HG02571 (cell line): Measurements from ENCODE around the gene PLEKHA8.
"Not testable (repeated sequence)": the region's sequence is repeated elsewhere in the genome, so short reads cannot be mapped to it uniquely, and the experiment has no call there.

ENCODE experiments used
- ATAC-seq: cut with Tn5 transposase; IDR thresholded peaks from one replicate; pipeline ENCODE4 v1.9.1; 2021; ENCODE audit warnings: mild to moderate bottlenecking, moderate library complexity; ENCODE audit not compliant: unreplicated experiment

PLEKHA8 gene

GRCh38 chr7:30098599-30098998 is 70.4 kb downstream of the PLEKHA8 start:
- ATAC-seq = not testable (repeated sequence)

- no peak for ATAC-seq
Measured at GRCh38 chr7:30102281-30102680, 74.1 kb downstream of the PLEKHA8 start.

GRCh38 chr7:30104157-30104556 is 75.9 kb downstream of the PLEKHA8 start:
- ATAC-seq = no peak

GRCh38 chr7:30112103-30112713 is 84.0 kb downstream of the PLEKHA8 start:
- ATAC-seq = no peak

GRCh38 chr7:30113144-30113543 is 84.9 kb downstream of the PLEKHA8 start:
- ATAC-seq = no peak

- no peak for ATAC-seq
Measured at GRCh38 chr7:30114536-30115238, 86.5 kb downstream of the PLEKHA8 start.

GRCh38 chr7:30115709-30116297 is 87.6 kb downstream of the PLEKHA8 start:
- no peak for ATAC-seq

- ATAC-seq = no peak
Measured at GRCh38 chr7:30116771-30117170, 88.6 kb downstream of the PLEKHA8 start.

- ATAC-seq = no peak
Measured at GRCh38 chr7:30117896-30118295, 89.7 kb downstream of the PLEKHA8 start.

- no peak for ATAC-seq
Measured at GRCh38 chr7:30119890-30120577, 91.8 kb downstream of the PLEKHA8 start.

- no peak for ATAC-seq
Measured at GRCh38 chr7:30133736-30134610, 105.8 kb downstream of the PLEKHA8 start.

- ATAC-seq = peak; percentile 86
Measured at GRCh38 chr7:30134611-30135300, 106.5 kb downstream of the PLEKHA8 start, which contains the start of gene MTURN. Gene MTURN (plus strand): TSS chr7:30134986. CDS start chr7:30135137, 151 bp downstream.

- peak; percentile 17 for ATAC-seq
Measured at GRCh38 chr7:30135301-30136116, 107.3 kb downstream of the PLEKHA8 start.

- no peak for ATAC-seq
Measured at GRCh38 chr7:30136117-30136731, 108.0 kb downstream of the PLEKHA8 start.

GRCh38 chr7:30136743-30137485 is 108.7 kb downstream of the PLEKHA8 start:
- no peak for ATAC-seq

- ATAC-seq = no peak
Measured at GRCh38 chr7:30139836-30140384, 111.7 kb downstream of the PLEKHA8 start.

- no peak for ATAC-seq
Measured at GRCh38 chr7:30140456-30140855, 112.2 kb downstream of the PLEKHA8 start.

GRCh38 chr7:30142710-30143109 is 114.5 kb downstream of the PLEKHA8 start:
- no peak for ATAC-seq
